Activated B cell treated with CpG ODN at 0.5 μM for 24 hours (primary cell): ENCODE measurements around the gene ABLIM2. TPM values are rescaled to one million over a fixed set of nuclear protein-coding genes. Genes with fewer than 3 reads are reported as not detected.

Experiments
- ATAC-seq: fragments of 200-7000 bp; cut with Tn5 transposase; one replicate; pipeline ENCODE4 v1.10.0; 2021; ENCODE audit warnings: low read depth, mild to moderate bottlenecking, moderate library complexity
- CTCF ChIA-PET: fragments of 350-600 bp; sonication (Branson Sonifier 250); formaldehyde crosslinking; loops from one replicate; lab custom pipeline; 2021; ENCODE audit warnings: antibody characterized with exemption; lab: Charles Lee
- POLR2A ChIA-PET: fragments of 350-600 bp; sonication (Branson Sonifier 250); formaldehyde crosslinking; loops from one replicate; lab custom pipeline; 2021; ENCODE audit warnings: antibody characterized with exemption; lab: Charles Lee
- DNase-seq: peaks from one replicate; pipeline ENCODE4 v3.0.0; 2022
- H3K27ac Mint-ChIP-seq: one replicate; pipeline ENCODE4 v1.8.0; 2020; ENCODE audit warnings: mixed read lengths
- H3K27me3 Mint-ChIP-seq: one replicate; pipeline ENCODE4 v1.8.0; 2021; ENCODE audit warnings: mixed read lengths
- H3K36me3 Mint-ChIP-seq: one replicate; pipeline ENCODE4 v1.8.0; 2021; ENCODE audit warnings: low read depth, mixed read lengths
- H3K4me1 Mint-ChIP-seq: one replicate; pipeline ENCODE4 v1.8.0; 2021; ENCODE audit warnings: mixed read lengths
- H3K4me3 Mint-ChIP-seq: one replicate; pipeline ENCODE4 v1.8.0; 2020; ENCODE audit warnings: mild to moderate bottlenecking, mixed read lengths
- H3K9me3 Mint-ChIP-seq: one replicate; pipeline ENCODE4 v1.8.0; 2020; ENCODE audit warnings: mixed read lengths
- intact Hi-C: fragments of 100-400 bp; cut with micrococcal nuclease; formaldehyde crosslinking; loops from one replicate; pipeline ENCODE4 v1.15.1; 2024
- total RNA-seq: library from RNA; stranded (reverse); gene quantifications from 2 replicates; pipeline ENCODE4 v1.2.3, GENCODE V29; 2022
- TF ChIP-seq, protein P1 (sequence below): fragments of 200-600 bp; IDR thresholded peaks from one replicate; pipeline ENCODE4 v1.8.0; 2022; ENCODE audit warnings: antibody characterized with exemption, mild to moderate bottlenecking

The ABLIM2 gene
- total RNA-seq, 1 donor from 2014 or later, result 5.2 TPM

DNA sequence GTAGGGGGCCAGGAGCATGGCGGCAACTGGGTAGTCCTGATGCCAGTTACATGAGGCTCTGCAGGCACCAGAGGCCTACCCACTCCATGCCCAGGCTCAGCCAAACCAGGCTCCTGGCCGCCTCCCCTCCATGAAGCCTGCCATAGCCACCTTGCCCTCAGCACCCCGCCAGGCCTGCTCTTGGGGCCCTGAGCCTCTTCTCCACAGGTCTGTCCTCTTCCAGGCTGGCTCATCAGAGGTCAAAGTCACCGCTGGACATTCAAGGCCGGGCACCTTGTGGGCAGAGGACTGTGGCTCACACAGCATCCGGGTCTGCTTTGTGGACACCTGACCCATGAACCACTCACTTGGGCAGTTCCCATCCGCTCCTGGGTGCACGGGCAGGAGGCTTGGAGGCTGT lies 158.9 kb downstream of the ABLIM2 start:
- ATAC-seq (no peak), DNase-seq (no peak)
- Mint-ChIP-seq H3K36me3 (no peaks in the 10 kb centered on the region), H3K4me1 (no peaks in the 10 kb centered on the region), H3K9me3 (peaks cover 2% of the 10 kb centered on the region), H3K27me3 (peaks cover 4% of the 10 kb centered on the region), H3K4me3 (no peak overlapping the region), H3K27ac (no peak overlapping the region)
- ChIA-PET POLR2A (no interaction called here), CTCF (no interaction called here)
- TF ChIP-seq, protein P1, sequence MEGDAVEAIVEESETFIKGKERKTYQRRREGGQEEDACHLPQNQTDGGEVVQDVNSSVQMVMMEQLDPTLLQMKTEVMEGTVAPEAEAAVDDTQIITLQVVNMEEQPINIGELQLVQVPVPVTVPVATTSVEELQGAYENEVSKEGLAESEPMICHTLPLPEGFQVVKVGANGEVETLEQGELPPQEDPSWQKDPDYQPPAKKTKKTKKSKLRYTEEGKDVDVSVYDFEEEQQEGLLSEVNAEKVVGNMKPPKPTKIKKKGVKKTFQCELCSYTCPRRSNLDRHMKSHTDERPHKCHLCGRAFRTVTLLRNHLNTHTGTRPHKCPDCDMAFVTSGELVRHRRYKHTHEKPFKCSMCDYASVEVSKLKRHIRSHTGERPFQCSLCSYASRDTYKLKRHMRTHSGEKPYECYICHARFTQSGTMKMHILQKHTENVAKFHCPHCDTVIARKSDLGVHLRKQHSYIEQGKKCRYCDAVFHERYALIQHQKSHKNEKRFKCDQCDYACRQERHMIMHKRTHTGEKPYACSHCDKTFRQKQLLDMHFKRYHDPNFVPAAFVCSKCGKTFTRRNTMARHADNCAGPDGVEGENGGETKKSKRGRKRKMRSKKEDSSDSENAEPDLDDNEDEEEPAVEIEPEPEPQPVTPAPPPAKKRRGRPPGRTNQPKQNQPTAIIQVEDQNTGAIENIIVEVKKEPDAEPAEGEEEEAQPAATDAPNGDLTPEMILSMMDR, result no peak
- intact Hi-C loops, result no loop called here

DNA sequence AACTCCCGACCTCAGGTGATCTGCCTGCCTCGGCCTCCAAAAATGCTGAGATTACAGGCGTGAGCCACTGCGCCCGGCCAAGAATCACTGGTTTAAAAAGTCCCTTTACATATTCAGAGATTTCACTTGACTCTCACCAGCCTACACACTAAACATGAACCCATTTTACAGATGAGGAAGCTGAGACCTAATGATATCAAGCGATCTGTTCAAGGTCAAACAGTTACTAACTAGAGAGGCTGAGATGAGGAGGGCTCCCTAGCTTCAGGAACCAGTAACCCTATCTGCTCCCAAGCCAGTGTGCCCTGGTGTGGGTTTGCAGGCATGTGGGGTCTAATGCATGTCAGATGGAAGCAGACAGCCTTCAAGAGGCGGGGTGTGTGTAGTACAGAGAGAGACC lies 159.3 kb downstream of the ABLIM2 start:
- TF ChIP-seq, protein P1, result no peak
- no peaks in the 10 kb centered on the region for H3K36me3 Mint-ChIP-seq
- ChIA-PET CTCF (no interaction called here), POLR2A (no interaction called here)
- DNase-seq (no peak), ATAC-seq (no peak)
- H3K4me1 Mint-ChIP-seq, result no peaks in the 10 kb centered on the region
- intact Hi-C loops, result no loop called here
- H3K4me3 Mint-ChIP-seq, result no peak overlapping the region
- H3K9me3 Mint-ChIP-seq, result peaks cover 2% of the 10 kb centered on the region
- no peak overlapping the region for H3K27ac Mint-ChIP-seq
- H3K27me3 Mint-ChIP-seq, result peaks cover 4% of the 10 kb centered on the region

DNA sequence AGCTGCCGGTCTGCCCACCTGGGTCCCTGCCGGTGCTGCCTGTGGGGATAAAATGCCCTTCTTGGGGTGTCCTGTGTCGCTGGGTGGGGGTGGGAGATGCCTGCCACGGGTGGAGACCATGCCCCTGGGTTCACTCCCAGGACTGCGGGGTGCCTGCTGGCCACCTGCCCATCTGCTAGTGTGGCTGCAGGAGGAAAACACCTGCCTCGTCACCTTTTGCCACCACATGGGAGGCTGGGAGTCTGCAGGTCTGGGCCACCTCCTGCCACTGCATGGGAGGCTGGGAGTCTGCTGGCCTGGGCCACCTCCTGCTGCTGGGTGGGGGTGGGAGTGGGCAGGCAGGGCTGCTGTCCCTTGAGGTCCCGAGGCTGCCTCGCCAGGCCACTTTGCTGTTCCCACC lies 160.2 kb downstream of the ABLIM2 start:
- ChIA-PET POLR2A (no interaction called here), CTCF (no interaction called here)
- TF ChIP-seq, protein P1, result no peak
- Mint-ChIP-seq H3K36me3 (no peaks in the 10 kb centered on the region), H3K4me3 (no peak overlapping the region), H3K27ac (no peak overlapping the region), H3K27me3 (peaks cover 3% of the 10 kb centered on the region), H3K9me3 (peaks cover 2% of the 10 kb centered on the region), H3K4me1 (no peaks in the 10 kb centered on the region)
- intact Hi-C loops, result no loop called here
- no peak for DNase-seq
- ATAC-seq, result no peak

DNA sequence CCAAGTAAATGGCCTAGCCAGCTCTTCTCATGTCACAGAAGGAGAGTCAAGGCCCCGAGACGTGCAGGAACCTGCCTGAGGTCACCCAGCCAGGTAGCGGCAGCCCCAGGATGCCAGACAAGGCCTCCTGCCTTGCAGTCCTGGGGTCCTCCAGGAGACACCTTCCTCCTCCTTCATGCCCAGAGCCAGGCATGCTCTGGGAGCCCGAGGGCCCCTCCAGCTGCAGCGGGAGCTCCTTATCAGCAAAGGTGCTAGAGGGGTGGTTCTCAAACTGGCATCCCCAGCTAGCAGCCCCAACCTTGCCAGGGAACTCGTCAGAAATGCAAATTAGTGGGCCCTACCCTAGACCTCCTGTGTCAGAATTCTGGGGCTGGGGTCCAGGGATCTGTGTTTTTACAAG lies 162.7 kb downstream of the ABLIM2 start:
- CTCF ChIA-PET, result no interaction called here

GRCh38 chr4:7995135-7995534 lies 163.5 kb downstream of the ABLIM2 start:
- no peak overlapping the region for H3K4me3 Mint-ChIP-seq
- no peaks in the 10 kb centered on the region for H3K4me1 Mint-ChIP-seq
- ChIA-PET POLR2A (no interaction called here), CTCF (no interaction called here)
- no peak overlapping the region for H3K27ac Mint-ChIP-seq
- intact Hi-C loops, result no loop called here
- ATAC-seq (no peak), DNase-seq (no peak)
- H3K9me3 Mint-ChIP-seq, result peaks cover 2% of the 10 kb centered on the region
- TF ChIP-seq, protein P1, result no peak
- H3K36me3 Mint-ChIP-seq, result no peaks in the 10 kb centered on the region
- H3K27me3 Mint-ChIP-seq, result no peaks in the 10 kb centered on the region

More for the DNA sequence above, 162.7 kb downstream of the ABLIM2 start:
- intact Hi-C loops, result no loop called here
- H3K27me3 Mint-ChIP-seq, result no peaks in the 10 kb centered on the region
- H3K9me3 Mint-ChIP-seq, result peaks cover 2% of the 10 kb centered on the region
- TF ChIP-seq, protein P1, result no peak
- POLR2A ChIA-PET, result no interaction called here
- DNase-seq, result no peak
- no peaks in the 10 kb centered on the region for H3K36me3 Mint-ChIP-seq
- ATAC-seq, result no peak
- no peaks in the 10 kb centered on the region for H3K4me1 Mint-ChIP-seq
- no peak overlapping the region for H3K4me3 Mint-ChIP-seq
- H3K27ac Mint-ChIP-seq, result no peak overlapping the region
